ENCODE measurements around the gene CFL1. TPM values are rescaled to one million over a fixed set of nuclear protein-coding genes. Genes with fewer than 3 reads are reported as not detected.

CFL1 gene
- total RNA-seq, 2 donors from 2014 or later = 697 to 707 TPM

DNA sequence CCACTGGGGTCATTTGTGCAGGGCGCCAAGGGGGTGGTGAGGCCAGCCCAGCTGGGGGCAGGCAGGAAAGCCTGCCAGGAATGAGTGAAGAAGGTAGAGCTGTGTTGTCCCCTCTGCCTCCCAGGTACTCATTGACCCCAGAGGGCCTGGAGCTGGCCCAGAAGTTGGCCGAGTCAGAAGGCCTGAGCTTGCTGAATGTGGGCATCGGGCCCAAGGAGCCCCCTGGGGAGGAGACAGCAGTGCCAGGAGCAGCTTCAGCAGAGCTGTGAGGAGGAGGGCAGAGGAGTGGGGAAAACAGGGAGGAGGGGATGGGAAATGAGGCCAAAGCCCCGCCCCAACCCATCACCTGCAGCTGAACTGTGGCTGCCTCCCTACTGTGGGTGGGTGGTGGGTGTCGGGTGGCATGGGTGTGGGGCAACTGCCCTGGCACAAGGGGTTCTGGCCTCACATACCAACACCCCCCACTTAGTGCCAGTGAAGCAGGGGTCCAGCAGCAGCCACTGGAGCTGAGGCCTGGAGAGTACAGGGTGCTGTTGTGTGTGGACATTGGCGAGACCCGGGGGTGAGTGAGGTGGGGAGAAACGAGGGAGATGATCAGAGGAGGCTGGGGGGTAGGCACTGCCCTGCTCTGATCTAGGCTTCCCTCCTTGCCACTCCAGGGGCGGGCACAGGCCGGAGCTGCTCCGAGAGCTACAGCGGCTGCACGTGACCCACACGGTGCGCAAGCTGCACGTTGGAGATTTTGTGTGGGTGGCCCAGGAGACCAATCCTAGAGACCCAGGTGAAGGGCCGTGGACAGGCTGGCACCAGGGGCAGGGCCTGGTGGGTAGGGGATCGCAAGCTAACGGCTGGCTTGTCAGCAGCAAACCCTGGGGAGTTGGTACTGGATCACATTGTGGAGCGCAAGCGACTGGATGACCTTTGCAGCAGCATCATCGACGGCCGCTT lies 5.2 kb upstream of the CFL1 start:
- intact Hi-C loops (cut with DNase I) = no loop called here
- peak; percentile 75 for DNase-seq (ENCODE audit: low spot score)

DNA sequence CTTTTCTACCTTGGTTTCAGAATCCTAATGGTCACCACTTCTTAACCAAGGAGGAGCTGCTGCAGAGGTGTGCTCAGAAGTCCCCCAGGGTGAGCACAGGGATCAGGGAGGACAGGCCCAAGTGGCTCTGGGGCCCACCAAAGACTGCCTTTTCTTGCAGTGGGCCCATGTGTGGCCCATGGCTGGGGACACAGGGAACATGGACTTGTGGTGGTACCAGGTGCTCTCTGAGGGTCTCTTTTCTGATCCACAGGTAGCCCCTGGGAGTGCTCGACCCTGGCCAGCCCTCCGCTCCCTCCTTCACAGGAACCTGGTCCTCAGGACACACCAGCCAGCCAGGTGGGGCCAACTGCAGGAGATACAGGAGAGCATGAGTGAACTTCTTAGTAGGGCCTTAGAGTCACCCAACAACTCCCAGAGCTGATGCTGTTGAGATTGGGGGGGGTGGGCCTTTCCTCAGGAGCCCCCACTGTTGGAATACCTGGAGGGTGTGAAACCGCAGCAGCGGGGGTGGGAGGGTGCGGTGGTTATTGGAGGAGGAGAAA lies 4.3 kb upstream of the CFL1 start:
- intact Hi-C loops (cut with DNase I) = no loop called here
- DNase-seq (ENCODE audit: low spot score) = no peak

DNA sequence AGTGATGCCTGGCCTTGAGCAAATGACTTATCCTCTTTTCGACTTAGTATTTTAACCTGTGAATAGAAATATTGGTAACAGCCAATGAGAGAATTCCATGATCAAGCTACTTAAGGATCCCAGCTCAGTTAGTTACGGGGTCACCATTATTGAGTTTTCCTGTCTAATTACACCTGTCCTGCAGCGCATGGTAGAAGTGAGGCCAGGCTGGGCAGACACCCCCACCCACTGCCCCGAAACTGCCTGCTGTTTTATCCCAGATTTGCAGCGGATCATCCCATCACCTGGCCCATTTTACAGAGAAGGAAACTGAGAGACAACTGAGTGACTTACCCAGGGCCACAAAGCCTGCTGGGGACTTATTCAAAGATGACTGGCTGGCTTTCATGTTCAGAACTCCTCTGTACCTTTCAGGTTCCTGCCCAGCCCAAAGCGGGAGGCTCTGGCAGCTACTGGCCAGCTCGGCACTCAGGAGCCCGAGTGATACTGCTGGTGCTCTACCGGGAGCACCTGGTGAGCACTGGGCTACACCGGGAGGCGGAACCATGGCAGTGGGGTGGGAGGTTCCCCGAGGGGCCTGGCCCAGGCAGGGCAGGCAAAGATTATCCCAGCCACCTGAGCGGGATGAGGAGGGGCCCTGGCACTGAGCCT lies 3.7 kb upstream of the CFL1 start:
- peak; percentile 51 for DNase-seq (ENCODE audit: low spot score)
- intact Hi-C loops (cut with DNase I) = no loop called here

DNA sequence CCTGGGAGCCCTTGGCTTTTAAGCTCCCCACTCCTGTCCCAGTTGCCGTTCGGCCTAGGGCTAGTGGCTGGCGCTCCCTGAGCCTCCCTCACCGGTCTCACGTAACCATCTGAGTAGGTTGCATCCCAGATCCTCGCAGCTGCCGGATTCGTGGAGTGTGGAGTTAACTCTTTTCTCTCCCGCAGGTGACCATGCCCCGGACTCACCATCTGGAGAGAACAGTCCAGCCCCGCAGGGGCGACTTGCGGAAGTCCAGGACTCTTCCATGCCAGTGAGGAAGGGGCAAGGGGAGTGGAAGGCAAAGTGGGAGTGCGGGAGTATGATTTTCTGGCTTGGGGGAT lies 3.2 kb upstream of the CFL1 start:
- no peak for DNase-seq (ENCODE audit: low spot score)
- intact Hi-C loops (cut with DNase I) = no loop called here

DNA sequence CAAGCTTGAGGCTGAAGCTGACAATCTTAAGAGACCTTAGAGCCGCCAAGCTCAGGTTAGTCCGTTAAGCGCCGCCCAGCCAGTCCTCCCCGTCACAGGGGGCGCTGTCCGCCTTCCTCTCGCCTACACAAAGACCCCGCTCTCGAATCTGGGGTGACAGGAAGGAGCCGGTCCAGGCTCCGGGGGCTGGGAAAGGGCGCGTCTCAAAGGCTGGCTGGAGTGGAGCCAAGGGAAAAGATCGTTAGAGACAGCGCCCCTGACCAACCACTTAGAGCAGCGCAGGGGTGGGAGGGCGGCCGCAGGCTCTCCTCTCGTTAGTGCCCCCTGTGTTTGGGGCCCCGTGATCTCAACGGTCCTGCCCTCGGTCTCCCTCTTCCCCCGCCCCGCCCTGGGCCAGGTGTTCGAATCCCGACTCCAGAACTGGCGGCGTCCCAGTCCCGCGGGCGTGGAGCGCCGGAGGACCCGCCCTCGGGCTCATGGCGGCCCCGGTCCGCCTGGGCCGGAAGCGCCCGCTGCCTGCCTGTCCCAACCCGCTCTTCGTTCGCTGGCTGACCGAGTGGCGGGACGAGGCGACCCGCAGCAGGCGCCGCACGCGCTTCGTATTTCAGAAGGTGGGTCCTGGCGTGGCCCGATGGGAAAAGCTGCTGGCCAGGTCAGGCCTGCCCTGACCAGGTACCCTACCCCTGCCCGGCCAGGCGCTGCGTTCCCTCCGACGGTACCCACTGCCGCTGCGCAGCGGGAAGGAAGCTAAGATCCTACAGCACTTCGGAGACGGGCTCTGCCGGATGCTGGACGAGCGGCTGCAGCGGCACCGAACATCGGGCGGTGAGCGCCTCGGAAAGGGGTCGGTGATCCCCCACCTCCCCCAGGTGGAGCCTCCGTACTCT lies 2.5 kb upstream of the CFL1 start, which contains the start of gene MUS81:
Gene MUS81, plus strand, starts transcription at position 156 of the 887 bp plus-strand sequence. Its CDS starts 321 bp downstream, at position 477.
- peak; percentile 99 for DNase-seq (ENCODE audit: low spot score)
- intact Hi-C loops (cut with DNase I) = no loop called here

DNA sequence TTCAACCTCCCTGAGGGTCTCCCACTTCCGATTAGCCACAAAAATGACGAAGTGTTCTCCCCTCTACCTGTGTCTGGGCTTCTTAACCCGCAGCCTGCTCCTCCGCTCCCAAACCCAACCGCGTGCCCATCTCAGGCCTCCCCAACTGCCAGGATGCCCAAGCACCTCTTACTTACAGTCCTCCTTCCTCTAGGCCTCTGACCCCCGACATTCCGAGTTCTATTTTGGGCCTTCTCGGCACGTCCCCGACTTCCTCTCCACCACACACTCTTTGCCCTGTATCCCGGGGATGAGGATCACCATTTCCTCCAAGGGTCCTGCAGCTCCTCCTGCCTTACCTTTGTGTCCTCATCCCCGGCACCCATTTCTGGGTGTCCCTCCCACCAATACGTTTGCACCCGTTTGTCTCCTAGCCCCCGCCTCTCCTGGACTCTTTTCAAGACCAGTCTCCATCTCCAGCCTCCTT lies 1.9 kb upstream of the CFL1 start:
- DNase-seq (ENCODE audit: low spot score) = no peak
- intact Hi-C loops (cut with DNase I) = no loop called here

DNA sequence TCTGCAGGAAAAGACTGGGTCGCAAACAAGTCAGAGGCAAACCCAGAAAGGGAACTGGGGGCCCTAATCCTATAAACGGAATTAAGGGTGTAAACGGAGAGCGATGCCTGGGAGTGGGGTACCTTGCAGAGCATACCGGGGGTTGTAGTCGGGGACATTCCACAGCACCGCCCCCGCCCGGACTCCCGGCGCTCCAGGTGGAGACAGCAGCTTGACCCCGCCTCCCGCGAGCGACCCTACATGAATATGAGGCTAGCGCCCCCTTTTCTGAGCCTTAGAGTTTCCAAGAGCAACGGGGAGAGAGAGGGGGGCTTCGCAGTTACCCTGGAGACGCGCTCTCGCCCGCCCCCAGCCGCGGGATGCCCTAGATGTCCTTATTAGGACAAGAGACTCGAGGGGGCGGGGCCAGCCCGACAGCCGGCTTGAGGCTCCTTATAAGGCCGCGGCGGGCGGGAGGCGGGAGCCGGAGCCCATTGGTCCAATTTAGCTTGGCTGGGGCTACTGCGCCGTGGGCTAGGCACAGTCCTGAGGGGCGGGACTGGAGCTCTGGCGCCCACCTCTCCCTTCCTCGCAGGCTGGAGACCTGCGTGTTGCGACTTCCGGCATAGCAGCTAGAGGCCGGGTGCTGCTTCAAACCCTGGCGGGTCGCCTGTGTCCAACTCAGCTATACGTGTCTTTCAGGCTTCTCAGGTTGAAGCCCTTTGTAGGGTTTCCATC lies 1.3 kb upstream of the CFL1 start:
- intact Hi-C loops (cut with DNase I) = no loop called here
- peak; percentile 100 for DNase-seq (ENCODE audit: low spot score)

DNA sequence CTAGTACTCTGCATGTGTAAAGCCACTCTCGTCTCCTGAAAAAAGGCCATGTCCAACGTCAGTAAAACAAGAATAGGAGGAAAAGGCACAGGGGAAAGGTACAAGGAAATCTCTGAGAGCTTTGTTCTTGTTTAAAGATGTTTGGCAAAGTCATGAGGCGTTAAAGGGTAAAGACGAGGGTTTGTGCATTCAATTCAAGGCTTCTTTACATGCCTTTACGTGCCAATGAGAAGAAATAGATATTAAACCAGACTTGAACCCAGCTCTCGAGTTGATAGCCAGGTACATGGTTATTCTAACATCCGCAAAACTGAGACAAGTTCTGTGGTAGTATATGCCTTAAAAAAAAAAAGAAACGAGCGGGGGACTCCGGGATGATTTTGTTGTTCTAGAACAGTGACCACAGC lies 704 bp upstream of the CFL1 start:
- intact Hi-C loops (cut with DNase I) = no loop called here
- DNase-seq (ENCODE audit: low spot score) = no peak

DNA sequence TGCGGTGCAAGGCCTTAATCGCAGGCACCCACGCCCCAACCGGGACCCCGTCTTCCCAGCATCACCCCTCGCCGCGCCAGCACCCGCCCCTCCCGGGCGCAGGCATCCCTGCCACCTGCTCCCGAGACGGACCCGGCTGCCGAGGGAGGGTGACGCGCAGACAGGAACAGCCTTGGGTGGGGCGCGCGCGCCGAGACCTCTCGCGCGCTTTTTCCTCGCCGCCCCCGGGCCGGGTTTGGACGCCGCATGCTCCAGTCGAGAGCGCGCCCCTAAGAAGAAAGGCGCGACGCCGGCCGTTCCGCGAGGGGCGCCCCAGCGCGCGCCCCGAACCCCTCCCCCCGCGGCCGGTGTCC lies 504 bp downstream of the CFL1 start:
- DNase-seq (ENCODE audit: low spot score) = no peak
- intact Hi-C loops (cut with DNase I) = no loop called here

DNA sequence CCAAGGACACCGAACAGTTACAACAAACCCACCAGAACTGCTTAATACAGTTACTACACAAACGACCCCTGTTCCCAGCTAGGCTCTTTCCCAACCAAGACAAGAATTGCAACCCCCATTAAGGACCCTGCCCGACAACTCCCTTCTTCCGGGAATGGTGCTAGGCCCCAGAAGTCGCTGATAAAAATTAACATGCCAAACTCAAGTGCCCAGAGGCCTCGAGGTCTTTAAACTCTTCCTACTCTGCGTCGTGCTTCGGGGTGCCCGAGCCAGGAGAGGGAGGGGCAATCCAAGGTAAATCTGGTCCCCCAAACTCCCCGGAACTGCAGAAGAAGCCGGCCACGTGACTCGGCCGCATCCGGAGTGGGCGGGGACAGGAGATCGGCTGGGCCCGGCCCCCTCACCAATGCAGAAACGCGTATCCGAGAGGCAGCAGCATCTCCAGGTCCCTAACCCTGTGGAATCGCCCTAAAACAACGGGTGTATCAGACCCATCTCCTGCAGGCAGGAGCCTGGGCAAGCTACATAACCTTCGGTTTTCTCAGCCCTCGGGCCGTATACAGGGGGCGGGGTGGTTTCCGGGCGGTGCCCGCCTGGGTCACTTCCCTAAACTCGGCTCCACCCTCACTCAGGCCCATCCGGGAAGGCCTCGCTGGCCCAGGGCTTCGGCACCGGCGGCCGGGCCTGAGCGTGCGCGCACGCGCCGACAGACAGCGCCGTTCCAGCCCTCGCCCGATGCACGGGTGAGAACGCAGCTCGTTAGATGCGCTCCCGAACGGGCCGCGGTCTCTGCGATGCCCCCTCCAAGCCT lies 1.1 kb downstream of the CFL1 start:
- intact Hi-C loops (cut with DNase I) = no loop called here
- peak; percentile 96 for DNase-seq (ENCODE audit: low spot score)

DNA sequence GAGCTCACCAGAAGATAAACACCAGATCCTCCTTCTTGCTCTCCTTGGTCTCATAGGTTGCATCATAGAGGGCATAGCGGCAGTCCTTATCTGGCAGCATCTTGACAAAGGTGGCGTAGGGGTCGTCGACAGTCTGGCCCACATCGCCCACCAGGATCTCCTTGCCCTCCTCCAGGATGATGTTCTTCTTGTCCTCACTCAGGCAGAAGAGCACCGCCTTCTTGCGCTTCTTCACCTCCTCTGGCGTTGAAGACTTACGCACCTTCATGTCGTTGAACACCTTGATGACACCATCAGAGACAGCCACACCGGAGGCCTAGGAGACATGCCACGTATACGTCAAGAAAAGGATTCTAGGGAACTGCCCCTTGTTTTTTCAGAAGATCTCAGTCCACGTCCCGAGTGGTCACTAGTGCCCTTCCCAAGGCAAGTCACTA lies 2.0 kb downstream of the CFL1 start:
- intact Hi-C loops (cut with DNase I) = no loop called here
- peak; percentile 34 for DNase-seq (ENCODE audit: low spot score)

DNA sequence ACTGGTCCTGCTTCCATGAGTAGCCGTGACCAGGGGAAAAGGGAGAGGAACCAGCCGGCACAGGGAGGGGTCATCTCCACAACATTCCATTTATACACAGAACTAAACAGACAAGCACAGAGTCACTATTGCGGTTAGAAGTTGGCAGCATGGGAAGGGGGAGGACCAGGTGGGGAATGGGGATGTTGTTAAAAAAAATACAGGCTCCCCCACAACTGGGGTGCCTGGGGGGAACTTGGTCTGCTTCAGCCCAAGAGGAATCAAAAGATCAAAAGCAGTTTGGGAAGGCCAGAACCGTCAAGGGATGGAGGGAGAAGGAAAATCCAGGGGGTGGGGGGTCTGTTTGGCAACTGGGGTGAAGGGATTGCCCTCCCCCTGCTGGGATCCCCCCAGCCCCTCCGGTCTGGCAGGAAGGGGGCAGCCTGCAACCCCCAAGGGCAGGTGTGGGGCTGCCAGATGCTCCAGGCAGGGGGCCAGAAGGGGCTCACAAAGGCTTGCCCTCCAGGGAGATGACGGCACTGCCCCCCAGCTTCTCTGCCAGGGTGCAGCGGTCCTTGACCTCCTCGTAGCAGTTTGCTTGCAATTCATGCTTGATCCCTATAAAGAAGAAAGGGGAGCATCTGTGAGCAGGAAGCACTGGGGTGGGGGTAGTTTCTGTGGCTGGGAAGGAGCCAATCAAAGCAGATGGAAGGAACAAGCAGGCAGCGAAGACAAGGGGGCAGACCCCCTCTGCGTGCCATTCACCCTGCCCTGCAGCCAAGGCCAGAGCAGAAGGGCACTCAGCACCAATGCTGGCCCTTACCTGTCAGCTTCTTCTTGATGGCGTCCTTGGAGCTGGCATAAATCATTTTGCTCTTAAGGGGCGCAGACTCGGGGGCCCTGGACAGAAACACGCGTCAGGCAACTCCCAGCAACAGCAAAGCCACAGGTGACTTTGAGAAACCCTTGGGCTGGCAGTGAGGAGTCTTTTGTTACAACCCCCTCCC lies 2.8 kb downstream of the CFL1 start:
- peak; percentile 70 for DNase-seq (ENCODE audit: low spot score)
- intact Hi-C loops (cut with DNase I) = no loop called here

DNA sequence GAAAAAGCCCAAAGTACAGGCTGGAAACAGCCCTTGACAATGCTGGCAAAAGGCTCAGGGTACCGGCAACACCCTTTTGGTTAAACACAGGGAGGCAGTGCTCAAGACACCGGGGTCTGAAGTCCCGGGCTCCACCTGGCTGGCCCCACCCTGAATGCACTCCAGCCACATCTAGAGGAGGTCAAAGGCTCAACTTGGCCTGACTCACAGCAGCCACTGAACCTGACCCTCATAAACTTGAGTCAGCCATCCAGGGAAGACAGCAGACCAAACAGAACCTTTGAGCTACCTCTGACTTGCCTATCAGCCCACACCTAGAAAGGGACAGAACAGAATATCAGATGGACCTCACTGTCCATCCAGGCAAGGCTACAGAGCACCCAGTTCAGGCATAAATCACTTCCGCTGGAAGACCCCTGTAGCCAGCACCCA lies 3.8 kb downstream of the CFL1 start:
- intact Hi-C loops (cut with DNase I) = no loop called here
- DNase-seq (ENCODE audit: low spot score) = peak; percentile 28

DNA sequence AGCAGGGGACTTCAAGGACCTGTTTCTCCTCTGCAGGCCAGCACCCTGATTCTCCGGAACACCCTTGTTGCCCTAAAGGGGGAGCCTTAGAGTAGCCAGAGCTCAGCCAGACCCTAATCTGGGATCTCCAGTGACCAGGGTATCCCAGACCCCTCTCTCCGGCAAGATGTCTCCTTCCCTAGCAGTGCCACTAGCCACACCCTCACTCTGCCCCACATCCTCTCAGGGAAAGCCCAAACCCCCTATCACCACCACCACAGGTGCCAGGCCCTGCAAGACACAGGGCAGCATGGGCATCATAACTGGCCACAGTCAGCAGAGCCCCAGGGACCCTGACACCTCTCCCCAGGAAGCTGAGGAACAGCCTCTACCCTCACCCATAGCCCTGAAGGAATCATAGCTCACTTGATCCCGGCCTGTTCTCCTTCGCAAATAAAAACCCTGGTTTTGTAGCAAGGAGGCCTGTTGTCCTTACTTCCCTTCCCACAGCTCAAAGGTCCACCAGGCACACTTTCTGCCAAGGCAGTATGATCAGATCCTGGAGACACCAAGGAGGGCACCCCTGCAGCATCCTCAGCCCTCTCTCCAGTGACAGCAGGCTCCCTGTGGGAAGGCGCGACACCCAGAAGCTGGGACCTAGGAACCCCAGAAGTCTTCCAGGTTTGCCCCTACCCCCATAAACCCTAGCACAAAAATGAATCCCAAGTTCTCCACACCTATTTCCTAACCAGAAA lies 4.6 kb downstream of the CFL1 start:
- DNase-seq (ENCODE audit: low spot score) = peak; percentile 36
- intact Hi-C loops (cut with DNase I) = no loop called here

DNA sequence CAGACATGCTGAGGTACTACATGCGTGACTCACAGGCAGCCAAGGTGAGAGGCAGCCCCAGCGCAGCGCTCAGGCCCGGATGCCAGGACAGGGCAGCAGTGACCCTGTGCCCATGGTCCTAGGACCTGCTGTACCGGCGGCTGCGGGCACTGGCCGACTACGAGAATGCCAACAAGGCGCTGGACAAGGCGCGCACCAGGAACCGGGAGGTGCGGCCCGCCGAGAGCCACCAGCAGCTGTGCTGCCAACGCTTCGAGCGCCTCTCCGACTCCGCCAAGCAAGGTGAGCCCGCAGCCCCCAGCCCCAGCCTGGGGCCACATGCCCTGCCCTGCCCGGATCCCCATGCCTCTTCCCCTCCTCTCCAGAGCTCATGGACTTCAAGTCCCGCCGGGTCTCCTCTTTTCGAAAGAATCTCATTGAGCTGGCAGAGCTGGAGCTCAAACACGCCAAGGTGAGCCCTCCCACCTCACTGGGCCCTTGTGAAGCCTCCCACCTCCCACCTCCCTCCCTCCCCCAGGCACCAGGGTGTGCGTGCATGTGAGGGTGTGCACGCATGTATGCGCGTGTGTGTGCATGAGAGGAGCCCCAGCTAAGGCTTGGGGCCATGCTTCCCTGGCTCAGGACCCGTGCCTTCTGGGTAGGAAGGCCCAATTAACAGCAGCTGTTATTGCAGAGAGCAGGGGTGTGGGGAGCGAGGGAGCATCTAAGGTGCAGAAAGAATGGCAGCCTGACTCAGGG lies 5.3 kb downstream of the CFL1 start:
- intact Hi-C loops (cut with DNase I) = no loop called here
- DNase-seq (ENCODE audit: low spot score) = peak; percentile 80

Data from posterior vena cava (tissue), 2 donors.